Esophagus muscularis mucosa (tissue), 3 donors: ENCODE results near the gene MMP10.

ENCODE experiments used
- CTCF ChIP-seq, 3 experiments: fragments of 200-600 bp in 2 of 3; fragments of 450-650 bp in 1 of 3; sonication (generic) in 2 of 3; IDR thresholded peaks; one replicate each; pipeline ENCODE4 v1.5.1; 2017 to 2019; ENCODE audit warnings: antibody characterized with exemption in 3 of 3, mild to moderate bottlenecking in 2 of 3, moderate library complexity in 1 of 3
- POLR2A ChIP-seq: fragments of 450-650 bp; IDR thresholded peaks from one replicate; pipeline ENCODE4 v1.6.1; 2017; ENCODE audit warnings: antibody characterized with exemption, moderate library complexity, mild to moderate bottlenecking, low read depth
- POLR2AphosphoS5 ChIP-seq, 2 donors: sonication (generic); formaldehyde crosslinking; IDR thresholded peaks; one replicate each; pipeline ENCODE4 v1.6.1; 2017; ENCODE audit warnings: antibody characterized with exemption in 2 of 2

GRCh38 chr11:102793677-102794290, 13.4 kb upstream of the MMP10 start:
- TF ChIP-seq CTCF (IDR thresholded peaks at IDR 0.05) (no peak), POLR2AphosphoS5 (IDR thresholded peaks at IDR 0.05) (no peak), POLR2A (no peak)
